H1 (cell line): ENCODE data around the gene GPC6. TPM values are rescaled to one million over a fixed set of nuclear protein-coding genes. Genes with fewer than 3 reads are reported as not detected.

ENCODE experiments used
- CHD2 ChIP-seq: IDR thresholded peaks from 2 replicates; pipeline ENCODE4 v1.6.1; 2012; ENCODE audit warnings: low read length, improper control_type of control experiment
- CHD7 ChIP-seq: fragments of 300-600 bp; sonication (generic); IDR thresholded peaks from 2 replicates; pipeline ENCODE4 v1.7.1; 2012; ENCODE audit warnings: low read length, moderate library complexity, mild to moderate bottlenecking, inconsistent platforms; ENCODE audit not compliant: insufficient replicate concordance
- EGR1 ChIP-seq: IDR thresholded peaks from 2 replicates; pipeline ENCODE4 v1.6.1; 2011; ENCODE audit warnings: low read depth, low read length, borderline replicate concordance
- GTF2F1 ChIP-seq: IDR thresholded peaks from 2 replicates; pipeline ENCODE4 v1.6.1; 2012; ENCODE audit warnings: low read depth, low read length, improper control_type of control experiment, borderline replicate concordance
- RAD21 ChIP-seq, 2 experiments: IDR thresholded peaks in 1 of 2; conservative IDR thresholded peaks in 1 of 2; 2 replicates each; pipeline ENCODE4 v1.6.1; 2011; ENCODE audit warnings: low read depth in 2 of 2, low read length in 2 of 2, improper control_type of control experiment in 1 of 2, inconsistent platforms in 1 of 2, mild to moderate bottlenecking in 1 of 2, moderate library complexity in 1 of 2
- SIRT6 ChIP-seq: IDR thresholded peaks from one replicate; pipeline ENCODE4 v1.7.1; 2012; ENCODE audit warnings: low read length, inconsistent platforms
- SP1 ChIP-seq: IDR thresholded peaks from 2 replicates; pipeline ENCODE4 v1.6.1; 2011; ENCODE audit warnings: low read depth, low read length
- TEAD4 ChIP-seq: IDR thresholded peaks from 2 replicates; pipeline ENCODE4 v1.6.1; 2012; ENCODE audit warnings: low read depth, low read length, inconsistent platforms, mixed read lengths
- polyA plus RNA-seq, 7 experiments: library from polyadenylated mRNA; depleted of rRNA in 3 of 7; stranded (reverse) in 5 of 7; unstranded in 2 of 7; fragments of >200 nt in 5 of 7; fragments of 200-250 nt in 2 of 7; gene quantifications; 1 replicate in 5 of 7; 2 replicates in 1 of 7; 4 replicates in 1 of 7; pipeline versions ENCODE4 v1.2.1 to v1.2.3, GENCODE V29; 2011 to 2013; ENCODE audit warnings: missing spikeins in 2 of 7, mixed read lengths in 2 of 7
- total RNA-seq: library from RNA; stranded (reverse); fragmentation: NEBNext Ultra II Directional; extraction: Animal tissue kit (Norgen Biotek cat#: 25700); gene quantifications from 2 replicates; pipeline ENCODE4 v1.2.1, GENCODE V29; 2021

Gene GPC6
- total and polyA plus RNA-seq, 2 of the 8 experiments (the other 6 are each of a cell fraction or from before 2014, with no cell fraction given), result 5.4 to 12.0 TPM

DNA sequence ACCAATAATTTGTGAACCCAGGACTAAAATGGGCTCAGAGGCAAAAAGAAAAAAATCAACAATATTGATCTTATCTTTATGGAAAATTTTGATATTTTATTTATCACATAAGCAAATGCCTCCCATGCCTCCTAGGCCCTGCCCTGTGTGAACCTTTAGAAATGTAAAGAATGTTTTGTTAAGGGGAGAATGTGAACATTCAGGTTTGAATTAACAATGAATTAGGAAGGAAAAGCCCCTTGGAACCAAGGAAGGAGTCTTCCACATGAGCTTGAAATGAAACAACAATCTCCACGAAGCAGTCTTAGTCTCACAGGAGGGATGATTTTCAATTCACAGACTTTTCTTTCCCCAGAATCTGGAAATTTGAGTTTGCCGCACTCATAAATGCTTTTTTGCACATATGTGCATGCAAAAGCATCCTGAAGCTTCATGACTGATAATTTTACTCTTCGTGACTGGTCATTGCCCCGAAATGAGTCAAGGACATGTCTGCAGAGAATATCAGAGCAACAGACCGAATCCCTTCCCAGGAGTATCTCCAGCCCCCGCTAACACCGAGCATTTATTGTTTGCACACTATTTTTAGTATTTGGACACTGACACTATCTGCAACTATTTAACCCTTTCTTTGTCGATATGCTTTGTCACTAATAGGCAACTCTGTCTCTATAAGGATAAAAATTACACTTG is 1117.7 kb downstream of the GPC6 start (continued):
- peak; percentile 58 for TF ChIP-seq CHD7
- no peak for TF ChIP-seq GTF2F1
- TF ChIP-seq EGR1, result no peak
- no peak for TF ChIP-seq RAD21 (IDR thresholded peaks at IDR 0.05 in 1 of 2, conservative IDR thresholded peaks at IDR 0.05 in 1 of 2; ENCODE audit: low read depth in 2 of 2, low read length in 2 of 2)
- TF ChIP-seq TEAD4, result peak; percentile 91
- TF ChIP-seq CHD2, result no peak
- TF ChIP-seq SIRT6, result no peak
- TF ChIP-seq SP1, result peak; percentile 86
